PFSK-1 (cell line): ENCODE results near the gene LTO1.

Source experiments
- POLR2AphosphoS5 ChIP-seq: IDR thresholded peaks from 2 replicates; pipeline ENCODE4 v1.6.1; 2012; ENCODE audit warnings: low read depth, mild to moderate bottlenecking, control low read depth, low read length, moderate library complexity
- REST ChIP-seq, 2 experiments: IDR thresholded peaks; 2 replicates each; pipeline versions ENCODE4 v1.6.1 to v1.8.0; 2011 to 2012; ENCODE audit warnings: low read depth in 2 of 2, low read length in 2 of 2, control low read depth in 1 of 2, inconsistent platforms in 1 of 2, mild to moderate bottlenecking in 1 of 2, moderate library complexity in 1 of 2; ENCODE audit not compliant: insufficient read depth in 1 of 2

GRCh38 chr11:69721106-69721505 lies 46.0 kb upstream of the LTO1 start:
- TF ChIP-seq REST (IDR thresholded peaks at IDR 0.05; ENCODE audit: insufficient read depth in 1 of 2, low read depth in 2 of 2, low read length in 2 of 2) (no peak), POLR2AphosphoS5 (no peak)
